K562 (cell line): ENCODE results near the gene CHCHD6. TPM values are rescaled to one million over a fixed set of nuclear protein-coding genes. Genes with fewer than 3 reads are reported as not detected.

Experiments
- ATAC-seq: fragments of 200-7000 bp; cut with Tn5 transposase; 3 replicates; pipeline ENCODE4 v1.9.1; 2020; ENCODE audit warnings: moderate library complexity
- BruUV-seq: library from RNA; stranded (reverse); fragments of 400-500 nt; replicated peaks from 2 replicates; lab custom pipeline; 2021; lab: Mats Ljungman, UMichigan
- CTCF ChIA-PET: fragments of 300-600 bp; formaldehyde crosslinking; extraction: SDS; loops from one replicate; lab custom pipeline; 2021; ENCODE audit warnings: low intra/inter-chr PET ratio; lab: Yijun Ruan, JAX
- POLR2A ChIA-PET: fragments of 300-600, 350-650 bp; sonication (Branson Sonifier 250); formaldehyde crosslinking; extraction: SDS; loops from one replicate; lab custom pipeline; 2021; ENCODE audit warnings: antibody characterized with exemption, inconsistent platforms; lab: Yijun Ruan, JAX
- DNase-seq, 4 experiments: peaks; one replicate each; pipeline versions ENCODE4 v3.0.0 to v3.0.0-alpha.2; 2011 to 2018; ENCODE audit warnings: low spot score in 3 of 4, mixed read lengths in 3 of 4; ENCODE audit errors: extremely low read depth in 1 of 4
- FAIRE-seq: peaks from 2 replicates; lab custom pipeline; 2011; peaks lifted over from hg19 to GRCh38; lab: Jason Lieb, UNC
- H2AFZ ChIP-seq: 2 replicates; pipeline ENCODE4 v1.6.0; 2011; ENCODE audit warnings: low read depth, low read length, control low read depth, inconsistent platforms
- H3K27ac ChIP-seq: fragments of 200-600 bp; 3 replicates; pipeline ENCODE4 v1.8.0; 2011; ENCODE audit warnings: low read depth, mild to moderate bottlenecking, control low read depth, inconsistent platforms, low read length, moderate library complexity, mixed read lengths; ENCODE audit errors: extremely low read depth
- H3K27me3 ChIP-seq, 2 experiments: fragments of 300-600 bp in 1 of 2; 2 replicates in 1 of 2; 3 replicates in 1 of 2; pipeline versions ENCODE4 v1.6.0 to v1.8.0; 2011; ENCODE audit warnings: inconsistent platforms in 2 of 2, low read length in 2 of 2, mild to moderate bottlenecking in 1 of 2, mixed read lengths in 1 of 2, moderate library complexity in 1 of 2; ENCODE audit not compliant: control insufficient read depth in 2 of 2, insufficient read depth in 2 of 2
- H3K36me3 ChIP-seq: fragments of 300-600 bp; 3 replicates; pipeline ENCODE4 v1.8.0; 2011; ENCODE audit warnings: mild to moderate bottlenecking, low read length, inconsistent platforms; ENCODE audit not compliant: control insufficient read depth, insufficient read depth
- H3K4me1 ChIP-seq, 2 experiments: fragments of 200-600 bp in 1 of 2; replicated peaks in 1 of 2; 2 replicates in 1 of 2; 3 replicates in 1 of 2; pipeline versions ENCODE4 v1.5.1 to v1.8.0; 2011; ENCODE audit warnings: inconsistent platforms in 2 of 2, low read length in 2 of 2, mild to moderate bottlenecking in 1 of 2, mixed read lengths in 1 of 2, moderate library complexity in 1 of 2; ENCODE audit not compliant: control insufficient read depth in 2 of 2, insufficient read depth in 2 of 2
- H3K4me2 ChIP-seq: 2 replicates; pipeline ENCODE4 v1.6.1; 2011; ENCODE audit warnings: low read length, control low read depth, inconsistent platforms, mixed read lengths; ENCODE audit not compliant: insufficient read depth
- H3K4me3 ChIP-seq: fragments of 200-600 bp; sonication (generic), shearing (Covaris generic); 2 replicates; pipeline ENCODE4 v1.5.1; 2016; ENCODE audit warnings: control low read depth, inconsistent platforms
- H3K79me2 ChIP-seq: fragments of 200-600 bp; 3 replicates; pipeline ENCODE4 v1.8.0; 2011; ENCODE audit warnings: low read length, inconsistent platforms; ENCODE audit not compliant: control insufficient read depth, insufficient read depth
- H3K9ac ChIP-seq, 2 experiments: 2 replicates each; pipeline versions ENCODE4 v1.6.0 to v1.6.1; 2011; ENCODE audit warnings: low read depth in 2 of 2, low read length in 2 of 2, control low read depth in 1 of 2, inconsistent platforms in 1 of 2, mild to moderate bottlenecking in 1 of 2, mixed read lengths in 1 of 2; ENCODE audit not compliant: insufficient read depth in 1 of 2
- H3K9me1 ChIP-seq: one replicate; pipeline ENCODE4 v1.6.0; 2011; ENCODE audit warnings: inconsistent platforms, mild to moderate bottlenecking, low read length, moderate library complexity; ENCODE audit not compliant: control insufficient read depth, insufficient read depth
- H3K9me3 ChIP-seq: replicated peaks from 2 replicates; pipeline ENCODE4 v1.5.1; 2011; ENCODE audit warnings: low read depth, low read length, inconsistent platforms; ENCODE audit not compliant: control insufficient read depth, insufficient read depth
- H4K20me1 ChIP-seq: replicated peaks from 2 replicates; pipeline ENCODE4 v1.6.1; 2011; ENCODE audit warnings: low read length, inconsistent platforms, mixed read lengths; ENCODE audit not compliant: control insufficient read depth, insufficient read depth
- CBFA2T3 ChIP-seq: fragments of 450-650 bp; IDR thresholded peaks from 2 replicates; pipeline ENCODE4 v1.6.1; 2017
- FOXA3 ChIP-seq, 2 experiments: fragments of 450-650 bp in 1 of 2; sonication (generic) in 1 of 2; formaldehyde crosslinking; IDR thresholded peaks in 1 of 2; conservative IDR thresholded peaks in 1 of 2; 2 replicates each; pipeline versions ENCODE4 v1.4.0 to v1.8.0; 2020 to 2022; ENCODE audit warnings: mild to moderate bottlenecking in 2 of 2, missing genetic modification reagents in 1 of 2
- GATA2 ChIP-seq: sonication (generic); formaldehyde crosslinking; IDR thresholded peaks from 2 replicates; pipeline ENCODE4 v1.4.0; 2020; ENCODE audit warnings: mild to moderate bottlenecking, missing genetic modification reagents
- ZHX1 ChIP-seq: fragments of 150-350 bp; conservative IDR thresholded peaks from 2 replicates; pipeline ENCODE4 v1.6.1; 2014; ENCODE audit warnings: low read length
- WGBS: fragments of 100-300 bp; shearing (Covaris generic); methylation state at CpG from one replicate; pipeline ENCODE4 v1.1.6; 2016; ENCODE audit warnings: low coverage, mixed read lengths; ENCODE audit not compliant: insufficient coverage; ENCODE audit errors: missing lambda C conversion rate; 5-methylcytosine and 5-hydroxymethylcytosine counted together
- in situ Hi-C: fragments of 300-500 bp; cut with MboI; formaldehyde crosslinking; loops from 4 replicates; pipeline ENCODE4 v1.15.0; 2018; ENCODE audit warnings: inconsistent platforms, mixed read lengths
- intact Hi-C: fragments of 100-400 bp; cut with micrococcal nuclease; formaldehyde crosslinking; loops from 2 replicates; pipeline ENCODE4 v1.14.2; 2022
- polyA plus RNA-seq, 8 experiments: library from polyadenylated mRNA; depleted of rRNA in 4 of 8; stranded (reverse) in 5 of 8; unstranded in 3 of 8; fragments of >200 nt; fragmentation: Nextera tagmentation in 2 of 8; fragmentation: Illumina TruSeq in 1 of 8; extraction: Ambion mirVana in 2 of 8; extraction: Trizol in 1 of 8; gene quantifications; 2 replicates each; pipeline versions ENCODE4 v1.2.1 to v1.2.3, GENCODE V29; 2011 to 2014; ENCODE audit warnings: inconsistent platforms in 1 of 8, missing spikeins in 1 of 8
- total RNA-seq, 7 experiments: library from RNA; depleted of rRNA in 6 of 7; stranded (reverse); fragments of >200 nt in 6 of 7; fragmentation: Illumina TruSeq in 2 of 7; extraction: Trizol in 2 of 7; gene quantifications; 2 replicates each; pipeline versions ENCODE4 v1.2.1 to v1.2.3, GENCODE V29; 2011 to 2021; ENCODE audit warnings: low replicate concordance in 1 of 7
- TF ChIP-seq, protein P1 (sequence below): fragments of 450-650 bp; formaldehyde crosslinking; IDR thresholded peaks from 2 replicates; pipeline ENCODE4 v1.4.0; 2020; ENCODE audit warnings: mild to moderate bottlenecking

The CHCHD6 gene
- total and polyA plus RNA-seq, 9 of the 15 experiments (the other 6 are each of a cell fraction or from before 2014, with no cell fraction given) = 4.6 to 18.6 (median 10.9) TPM

DNA sequence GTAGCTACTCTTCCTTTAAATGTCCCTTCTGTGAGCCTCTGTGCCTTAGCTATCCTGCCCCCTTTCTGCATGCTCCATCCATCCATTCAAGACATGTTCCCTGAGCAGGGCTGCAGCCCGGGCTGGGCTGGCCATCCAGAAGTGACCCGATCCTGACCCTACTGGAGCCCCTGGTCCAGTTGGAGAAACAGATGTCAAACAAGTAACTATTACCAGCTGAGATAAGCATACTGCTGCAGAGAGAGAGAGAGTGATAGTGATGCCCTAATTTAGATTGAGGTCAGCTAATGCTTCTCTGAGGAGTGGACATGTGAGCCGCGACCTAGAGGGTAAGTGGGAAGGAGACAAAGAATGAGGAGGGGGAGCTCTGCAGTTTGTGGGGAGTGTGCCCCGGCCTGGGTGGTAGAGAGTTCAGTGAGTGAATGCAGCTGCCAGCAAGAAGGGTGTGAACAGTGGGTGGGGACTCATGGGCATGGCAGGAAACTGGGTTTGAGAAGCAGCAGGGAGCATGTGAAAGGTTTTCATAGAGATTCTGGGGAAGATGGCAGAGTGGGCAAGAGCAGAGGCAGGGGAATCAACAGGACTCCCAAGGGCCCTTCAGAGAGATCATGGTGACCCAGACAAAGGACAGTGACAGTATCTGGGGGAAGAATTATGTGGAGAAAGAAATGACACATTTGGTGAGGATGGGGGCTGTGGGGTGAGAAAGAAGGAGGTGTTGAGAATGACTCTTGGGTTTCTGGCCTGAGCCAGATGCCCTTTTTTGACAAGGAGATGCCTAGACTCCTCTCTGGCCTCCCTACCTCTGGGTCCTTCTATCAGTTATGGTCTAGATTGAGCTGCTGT, 44.9 kb downstream of the CHCHD6 start:
- Histone ChIP-seq H3K4me1 (peaks cover 7 to 17% of the 10 kb centered on the region in 2 experiments; a peak in 4 of 5 replicates), H3K4me2 (no peak overlapping the region), H4K20me1 (no peaks in the 10 kb centered on the region), H3K27me3 (no peaks in the 10 kb centered on the region), H3K79me2 (no peaks in the 10 kb centered on the region), H3K27ac (no peak overlapping the region), H3K9ac (no peak overlapping the region), H3K9me1 (peaks cover 3% of the 10 kb centered on the region), H3K9me3 (no peaks in the 10 kb centered on the region), H3K4me3 (no peak overlapping the region), H3K36me3 (no peaks in the 10 kb centered on the region; the same call in 2 of the 3 replicates), H2AFZ (no peak overlapping the region)
- FAIRE-seq (no peak), DNase-seq (no peak), ATAC-seq (no peak)
- BruUV-seq = no TSS peak
- POLR2A ChIA-PET = interaction anchor here (0.5 kb wide), 1 partner anchor 147 kb away, joined by 3 read pairs; no protein-coding TSS in a partner anchor
- CTCF ChIA-PET = no interaction called here
- intact Hi-C loops (loop anchor here (10.0 kb wide), 1 partner anchor 224 kb away; the partner anchor contains the start of gene CHST13), in situ Hi-C loops (no loop called here)
- 77% methylated on average over 4 of the region's 5 CpGs for WGBS
- TF ChIP-seq GATA2 (CRISPR knock-in tag) = no peak
- peak; percentile 54; the same call in 1 of the 2 replicates for TF ChIP-seq CBFA2T3
- TF ChIP-seq, protein P1, sequence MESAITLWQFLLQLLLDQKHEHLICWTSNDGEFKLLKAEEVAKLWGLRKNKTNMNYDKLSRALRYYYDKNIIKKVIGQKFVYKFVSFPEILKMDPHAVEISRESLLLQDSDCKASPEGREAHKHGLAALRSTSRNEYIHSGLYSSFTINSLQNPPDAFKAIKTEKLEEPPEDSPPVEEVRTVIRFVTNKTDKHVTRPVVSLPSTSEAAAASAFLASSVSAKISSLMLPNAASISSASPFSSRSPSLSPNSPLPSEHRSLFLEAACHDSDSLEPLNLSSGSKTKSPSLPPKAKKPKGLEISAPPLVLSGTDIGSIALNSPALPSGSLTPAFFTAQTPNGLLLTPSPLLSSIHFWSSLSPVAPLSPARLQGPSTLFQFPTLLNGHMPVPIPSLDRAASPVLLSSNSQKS (CRISPR knock-in tag) = no peak
- TF ChIP-seq FOXA3 (CRISPR knock-in tag; conservative IDR thresholded peaks at IDR 0.05 in 1 of 2, IDR thresholded peaks at IDR 0.05 in 1 of 2) = no peak
- TF ChIP-seq ZHX1 = no peak
